ENCODE data around the gene NME4. TPM values are rescaled to one million over a fixed set of nuclear protein-coding genes. Genes with fewer than 3 reads are reported as not detected.

Gene NME4
- polyA plus RNA-seq, 1 donor (not counting 4 experiments of a cell fraction or from before 2014, with no cell fraction given) = 141 TPM

DNA sequence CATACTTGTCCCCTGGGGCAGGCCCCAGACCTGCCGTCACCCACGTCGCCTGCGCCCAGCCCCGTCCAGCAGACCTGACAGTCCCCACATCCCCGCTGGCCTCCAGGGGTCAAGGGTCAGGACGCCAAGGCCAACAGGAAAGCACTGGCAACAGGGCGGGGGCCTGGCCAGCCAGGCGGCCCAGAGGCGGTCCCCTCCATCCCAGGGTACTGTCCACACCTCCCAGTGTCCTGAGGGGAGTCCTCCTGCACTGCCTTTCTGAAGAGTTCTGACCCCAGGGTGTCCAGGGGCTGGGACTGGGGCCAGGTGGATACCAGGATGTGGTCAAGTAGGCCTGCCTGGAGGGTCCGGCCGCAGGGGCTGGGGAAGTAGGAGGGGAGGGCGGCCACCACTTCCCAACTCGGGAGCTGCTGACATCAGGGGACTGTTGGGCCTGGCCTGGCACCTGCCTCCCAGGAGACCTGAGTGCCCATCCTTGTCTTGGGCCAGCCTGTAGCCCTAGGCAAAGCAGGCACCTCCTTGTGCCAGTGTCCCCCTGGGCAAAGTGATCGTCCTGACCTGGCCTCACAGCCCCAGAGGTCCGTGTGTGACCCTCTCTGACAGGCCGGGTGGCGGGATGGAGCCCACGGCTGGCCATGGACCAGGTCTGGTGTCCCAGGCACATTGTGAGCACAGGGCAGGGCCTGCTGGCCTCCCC, 37.8 kb upstream of the NME4 start:
- H2AFZ ChIP-seq (ENCODE audit: control insufficient read depth, low read length) = no peak overlapping the region
- no peaks in the 10 kb centered on the region for H3K36me3 ChIP-seq (ENCODE audit: control insufficient read depth in 2 of 2, extremely low read depth in 1 of 2, insufficient read depth in 2 of 2, low read length in 2 of 2)
- no peak overlapping the region for H3K4me2 ChIP-seq (ENCODE audit: control insufficient read depth, extremely low read depth, insufficient read depth, low read depth, low read length)
- no peak overlapping the region for H3K9ac ChIP-seq (ENCODE audit: control insufficient read depth, extremely low read depth, insufficient read depth, low read length)
- FAIRE-seq = no peak
- DNase-seq (ENCODE audit: low read depth, low spot score) = no peak
- no peaks in the 10 kb centered on the region for H3K9me3 ChIP-seq (ENCODE audit: control insufficient read depth, low read depth, low read length)
- H3K4me1 ChIP-seq (ENCODE audit: control insufficient read depth, extremely low read depth, insufficient read depth, low read length) = peaks cover 7% of the 10 kb centered on the region
- H3K27me3 ChIP-seq (ENCODE audit: control insufficient read depth, extremely low read depth, insufficient read depth, low read length) = peaks cover 9% of the 10 kb centered on the region
- no peak overlapping the region for H3K4me3 ChIP-seq (ENCODE audit: control insufficient read depth in 2 of 3, extremely low read depth in 1 of 3, insufficient read depth in 2 of 3, low read depth in 1 of 3, low read length in 3 of 3)
- dilution Hi-C loops (cut with MboI; ENCODE audit: extremely low pct_ligation_motif_present, low sequenced_read_pairs) = no loop called here
- no peaks in the 10 kb centered on the region for H3K9me1 ChIP-seq (ENCODE audit: control insufficient read depth, extremely low read depth, insufficient read depth, low read length)
- no peak overlapping the region for H3K27ac ChIP-seq (ENCODE audit: control insufficient read depth, insufficient read depth, low read length)
- H3K79me2 ChIP-seq (ENCODE audit: control insufficient read depth, insufficient read depth, low read length) = no peaks in the 10 kb centered on the region
- TF ChIP-seq EZH2 (IDR thresholded peaks at IDR 0.05; ENCODE audit: low read length) (no peak), CTCF (optimal IDR thresholded peaks at IDR 0.05 in 1 of 3, IDR thresholded peaks at IDR 0.05 in 1 of 3, conservative IDR thresholded peaks at IDR 0.05 in 1 of 3; ENCODE audit: extremely low read depth in 1 of 3, insufficient read depth in 2 of 3, low read length in 3 of 3) (no peak)
- no peaks in the 10 kb centered on the region for H4K20me1 ChIP-seq (ENCODE audit: control insufficient read depth, extremely low read depth, insufficient read depth, low read length)

DNA sequence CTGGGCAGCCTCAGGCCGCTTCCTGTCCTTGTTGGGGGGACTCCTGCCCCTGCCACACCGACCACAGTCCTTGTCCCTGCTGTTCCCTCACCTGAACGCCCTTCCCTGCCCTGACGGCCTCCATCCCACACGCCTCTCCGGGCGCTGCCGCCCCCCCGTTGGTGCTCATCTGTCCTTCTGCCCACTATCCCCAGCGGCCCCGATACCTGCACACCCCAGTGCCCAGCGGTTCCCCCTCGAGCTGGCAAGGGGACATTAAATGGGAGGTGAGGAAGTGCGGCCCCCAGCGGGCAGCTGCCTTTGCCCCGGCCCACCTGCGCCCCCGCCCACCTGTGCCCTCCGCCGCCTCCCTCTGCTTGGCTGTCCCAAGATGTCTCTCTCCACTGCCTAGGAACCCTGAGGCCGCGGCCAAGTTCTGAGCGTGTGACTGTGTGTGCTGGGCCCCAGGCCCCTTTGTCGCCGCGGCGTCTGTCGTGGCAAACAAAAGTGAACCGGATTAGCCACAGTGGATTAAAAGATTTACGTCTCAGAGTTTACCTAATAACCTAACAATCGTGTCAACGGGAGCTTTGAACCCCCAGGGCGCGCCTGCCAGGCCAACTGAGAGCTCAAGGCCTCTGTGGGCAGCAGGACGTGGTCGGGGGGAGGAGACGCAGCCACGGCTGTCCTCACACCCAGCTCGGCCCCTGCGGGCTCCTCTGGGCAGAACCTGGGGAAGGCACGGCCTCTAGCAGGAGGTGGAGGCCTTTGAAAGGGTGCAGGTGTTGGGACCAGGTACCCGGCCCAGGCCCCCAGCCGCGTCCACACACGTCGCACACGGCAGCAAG, 36.9 kb upstream of the NME4 start:
- Histone ChIP-seq H3K27ac (ENCODE audit: control insufficient read depth, insufficient read depth, low read length) (no peak overlapping the region), H3K36me3 (ENCODE audit: control insufficient read depth in 2 of 2, extremely low read depth in 1 of 2, insufficient read depth in 2 of 2, low read length in 2 of 2) (no peaks in the 10 kb centered on the region), H3K9ac (ENCODE audit: control insufficient read depth, extremely low read depth, insufficient read depth, low read length) (no peak overlapping the region), H3K4me1 (ENCODE audit: control insufficient read depth, extremely low read depth, insufficient read depth, low read length) (no peaks in the 10 kb centered on the region), H3K79me2 (ENCODE audit: control insufficient read depth, insufficient read depth, low read length) (no peaks in the 10 kb centered on the region), H4K20me1 (ENCODE audit: control insufficient read depth, extremely low read depth, insufficient read depth, low read length) (no peaks in the 10 kb centered on the region), H3K4me3 (ENCODE audit: control insufficient read depth in 2 of 3, extremely low read depth in 1 of 3, insufficient read depth in 2 of 3, low read depth in 1 of 3, low read length in 3 of 3) (no peak overlapping the region), H3K9me1 (ENCODE audit: control insufficient read depth, extremely low read depth, insufficient read depth, low read length) (no peaks in the 10 kb centered on the region), H3K9me3 (ENCODE audit: control insufficient read depth, low read depth, low read length) (no peaks in the 10 kb centered on the region), H2AFZ (ENCODE audit: control insufficient read depth, low read length) (no peak overlapping the region), H3K27me3 (ENCODE audit: control insufficient read depth, extremely low read depth, insufficient read depth, low read length) (peaks cover 9% of the 10 kb centered on the region), H3K4me2 (ENCODE audit: control insufficient read depth, extremely low read depth, insufficient read depth, low read depth, low read length) (no peak overlapping the region)
- FAIRE-seq (no peak), DNase-seq (ENCODE audit: low read depth, low spot score) (no peak)
- TF ChIP-seq EZH2 (IDR thresholded peaks at IDR 0.05; ENCODE audit: low read length) (no peak), CTCF (optimal IDR thresholded peaks at IDR 0.05 in 1 of 3, IDR thresholded peaks at IDR 0.05 in 1 of 3, conservative IDR thresholded peaks at IDR 0.05 in 1 of 3; ENCODE audit: extremely low read depth in 1 of 3, insufficient read depth in 2 of 3, low read length in 3 of 3) (no peak)
- dilution Hi-C loops (cut with MboI; ENCODE audit: extremely low pct_ligation_motif_present, low sequenced_read_pairs) = no loop called here
